ENCODE results near the gene DCST2.
"Not testable (repeated sequence)": the region's sequence is repeated elsewhere in the genome, so short reads cannot be mapped to it uniquely, and the experiment has no call there.

The DCST2 gene

GRCh38 chr1:154995301-154995983 lies 38.1 kb downstream of the DCST2 start:
- peak; percentile 18 for DNase-seq

- DNase-seq, result no peak
Measured at GRCh38 chr1:154994591-154994990, 39.0 kb downstream of the DCST2 start.

GRCh38 chr1:154994269-154994587 lies 39.4 kb downstream of the DCST2 start:
- no peak for DNase-seq

GRCh38 chr1:154993572-154994268 lies 39.9 kb downstream of the DCST2 start, which contains the start of gene LENEP:
Gene LENEP, plus strand, starts transcription at chr1:154993586. Its CDS starts 22 bp downstream, at chr1:154993608.
- DNase-seq, result no peak

- DNase-seq, result no peak
Measured at GRCh38 chr1:154992721-154993571, 40.6 kb downstream of the DCST2 start.

- DNase-seq, result no peak
Measured at GRCh38 chr1:154990276-154990675, 43.3 kb downstream of the DCST2 start.

- DNase-seq, result no peak
Measured at GRCh38 chr1:154989195-154989860, 44.3 kb downstream of the DCST2 start.

- no peak for DNase-seq
Measured at GRCh38 chr1:154988058-154988954, 45.3 kb downstream of the DCST2 start.

GRCh38 chr1:154987326-154987725 lies 46.3 kb downstream of the DCST2 start:
- no peak for DNase-seq

GRCh38 chr1:154986736-154987135 lies 46.8 kb downstream of the DCST2 start:
- DNase-seq, result not testable (repeated sequence)

GRCh38 chr1:154983776-154984466 lies 49.7 kb downstream of the DCST2 start:
- no peak for DNase-seq

- DNase-seq, result peak; percentile 99
Measured at GRCh38 chr1:154982897-154983648, 50.5 kb downstream of the DCST2 start, which contains the start of gene FLAD1. Gene FLAD1, plus strand, starts transcription at chr1:154983344. Its CDS starts 351 bp downstream, at chr1:154983695.

GRCh38 chr1:154982341-154982740 lies 51.2 kb downstream of the DCST2 start:
- no peak for DNase-seq

- DNase-seq, result no peak
Measured at GRCh38 chr1:154978360-154978759, 55.2 kb downstream of the DCST2 start.

GRCh38 chr1:154977762-154978161 lies 55.8 kb downstream of the DCST2 start:
- DNase-seq, result not testable (repeated sequence)

GRCh38 chr1:154975409-154976059 lies 58.0 kb downstream of the DCST2 start:
- DNase-seq, result peak; percentile 73

GRCh38 chr1:154974808-154975408 lies 58.7 kb downstream of the DCST2 start:
- peak; percentile 97 for DNase-seq

GRCh38 chr1:154974102-154974807 lies 59.3 kb downstream of the DCST2 start, which contains the start of gene CKS1B:
Gene CKS1B, plus strand, starts transcription at chr1:154974681. Its CDS starts 65 bp downstream, at chr1:154974746.
- DNase-seq, result peak; percentile 99
